NCI-H82 treated with DMSO at 0.1 percent for 48 hours (cell line): ENCODE data around the gene ADH1C.

Source experiments
- DNase-seq: peaks from one replicate; lab custom pipeline; 2025; ENCODE audit not compliant: unreplicated experiment; lab: John Stamatoyannopoulos, UW

Gene ADH1C

DNA sequence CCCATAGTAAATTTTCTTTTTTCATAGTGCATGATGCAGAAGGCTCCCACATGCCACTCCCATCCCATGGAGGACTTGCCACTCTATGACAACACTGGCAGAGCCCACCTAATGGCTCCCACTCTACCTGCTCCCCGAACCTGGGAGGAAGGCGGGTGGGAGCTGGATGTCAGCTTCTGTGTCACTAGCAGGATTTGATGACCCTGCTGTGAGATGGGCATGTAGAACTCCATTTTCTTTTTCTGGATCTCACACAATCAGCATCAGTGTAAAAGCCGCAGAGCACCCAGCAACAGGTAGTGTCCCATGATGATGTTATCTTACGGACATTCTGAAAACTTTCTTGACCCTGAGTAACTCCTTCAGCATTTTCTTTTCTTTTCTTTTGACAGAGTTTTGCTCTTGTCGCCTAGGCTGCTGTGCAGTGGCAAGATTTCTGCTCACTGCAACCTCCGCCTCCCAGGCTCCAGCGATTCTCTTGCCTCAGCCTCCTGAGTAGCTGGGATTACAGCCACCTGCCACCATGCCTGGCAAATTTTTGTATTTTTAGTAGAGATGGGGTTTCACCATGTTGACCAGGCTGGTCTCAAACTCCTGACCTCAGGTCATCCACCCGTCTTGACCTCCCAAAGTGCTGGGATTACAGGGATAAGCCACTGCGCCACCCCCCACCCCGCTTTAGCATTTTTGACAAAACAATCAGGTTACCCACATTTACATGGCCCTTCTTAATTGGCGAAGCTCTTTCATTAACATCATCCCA, 46.7 kb downstream of the ADH1C start:
- DNase-seq = no peak

DNA sequence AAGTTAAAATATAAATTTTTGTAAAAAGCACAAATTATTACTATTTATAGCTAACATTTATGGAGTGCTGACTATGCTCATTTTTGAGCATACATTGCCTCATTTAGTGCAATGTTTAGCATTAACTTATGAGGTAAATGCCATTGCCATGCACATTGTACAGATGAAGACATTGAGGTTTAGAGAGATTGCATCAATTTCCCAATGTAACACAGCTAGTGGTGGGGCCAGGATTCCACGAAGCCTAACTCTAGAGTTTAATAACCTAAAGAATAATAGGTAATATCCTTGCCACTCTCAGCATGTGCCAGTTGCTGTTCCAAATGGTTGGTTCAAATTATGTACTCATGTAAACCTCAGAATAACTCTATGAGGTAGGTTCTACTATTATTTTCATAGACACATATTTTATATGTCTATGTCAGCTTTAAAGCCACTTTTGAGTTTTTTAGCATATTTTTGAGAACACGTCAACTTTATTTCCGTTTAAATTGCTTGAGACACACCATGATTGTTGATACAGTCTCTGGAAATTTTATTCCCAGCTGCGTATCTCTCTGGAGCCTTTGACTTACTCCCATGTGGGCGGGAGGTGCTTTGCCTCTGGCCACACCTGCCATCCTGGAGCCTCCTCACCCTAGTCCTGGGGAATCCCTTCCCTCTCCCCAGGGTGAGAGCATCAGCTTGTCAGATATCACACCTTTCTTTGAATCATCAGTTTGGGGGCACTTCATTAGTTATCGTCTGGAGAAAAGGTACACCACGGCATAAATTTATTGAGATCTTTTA, 51.0 kb downstream of the ADH1C start:
- no peak for DNase-seq

DNA sequence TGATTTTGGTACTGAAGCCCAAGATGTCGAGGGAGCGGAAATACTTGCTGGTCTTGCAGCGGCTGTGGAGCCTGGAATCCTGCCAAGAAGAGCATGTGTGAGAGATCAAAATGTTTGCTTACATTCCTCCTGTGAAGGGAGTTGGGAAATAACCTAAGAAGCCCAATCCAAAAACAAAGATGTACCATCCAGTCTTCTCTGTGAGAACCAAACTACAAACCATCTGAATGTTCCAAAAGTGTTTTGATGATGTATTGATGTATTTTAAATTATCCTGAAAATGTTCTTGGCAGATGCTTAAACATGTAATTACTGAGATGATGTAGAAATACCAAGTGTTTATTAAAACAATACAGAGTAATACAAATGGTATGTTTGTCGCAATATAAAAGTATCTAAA, 51.6 kb downstream of the ADH1C start:
- peak; percentile 51 for DNase-seq

DNA sequence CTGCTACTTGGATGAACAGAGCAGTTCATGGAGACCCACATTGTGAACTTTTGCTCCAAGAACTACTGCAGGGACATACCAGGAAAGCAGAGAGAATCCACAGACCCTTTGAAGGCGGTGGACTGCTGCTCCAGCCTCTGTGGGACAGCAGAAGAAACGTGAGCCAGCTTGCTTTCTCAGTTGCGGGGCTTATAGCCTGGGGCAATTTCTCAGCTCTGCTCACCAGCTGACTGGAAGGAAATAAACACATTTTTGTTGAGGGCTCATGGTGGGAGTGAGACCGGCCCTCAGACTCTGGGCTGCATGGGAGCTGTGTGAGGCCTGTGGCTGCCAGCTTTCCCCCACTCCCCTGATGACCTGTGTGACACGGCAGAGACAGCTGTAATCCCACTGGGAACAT, 59.2 kb downstream of the ADH1C start:
- no peak for DNase-seq

DNA sequence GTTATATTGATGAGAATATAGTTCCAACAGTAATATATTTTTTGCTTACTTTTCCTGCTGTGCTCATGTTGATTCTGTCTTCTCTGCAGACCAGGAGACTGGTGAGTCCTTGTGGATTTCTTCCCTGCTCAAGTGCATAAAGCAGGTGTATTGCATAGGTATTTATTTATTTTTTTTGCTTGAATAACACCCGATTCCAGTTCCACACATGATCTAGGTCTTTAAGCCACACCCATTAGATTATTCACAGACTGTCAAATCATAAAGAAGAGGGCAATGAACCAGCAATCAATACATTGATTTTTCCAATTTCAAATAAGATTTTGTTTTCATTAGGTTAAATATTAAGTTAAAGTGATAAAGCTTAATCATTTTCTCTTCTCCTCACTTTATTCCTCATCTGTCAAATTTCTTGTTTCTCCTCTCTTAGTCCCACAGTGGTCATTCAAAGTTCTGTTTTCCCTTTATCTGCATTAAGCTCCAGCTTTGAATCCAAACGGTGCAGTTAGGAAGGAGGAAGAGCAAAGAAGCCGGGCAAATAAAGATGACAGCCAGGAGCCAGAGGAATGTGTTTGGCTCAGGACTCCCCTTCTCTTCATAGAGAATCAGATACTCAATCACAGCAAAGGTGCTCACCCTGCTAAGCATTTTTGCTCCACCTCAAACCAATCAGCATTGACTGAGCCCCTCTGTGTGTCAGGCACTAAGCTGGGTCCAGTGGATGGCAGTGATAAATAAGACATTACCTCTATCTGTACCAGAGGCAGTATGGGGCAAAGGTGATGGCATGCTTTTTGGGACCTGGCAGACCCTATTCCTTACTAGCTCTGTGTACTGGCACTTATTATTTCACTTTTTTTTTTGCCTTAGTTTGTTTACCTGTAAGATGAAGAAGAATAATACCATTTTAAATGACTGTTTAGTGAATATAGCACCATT, 61.4 kb downstream of the ADH1C start, which contains the start of gene ADH1A:
TSS of gene ADH1A (minus strand) at position 138 of the 939 bp plus-strand sequence. CDS start at position 67, 71 bp downstream.
- no peak for DNase-seq
